Measurements from ENCODE around the gene MC3R.

The MC3R gene

DNA sequence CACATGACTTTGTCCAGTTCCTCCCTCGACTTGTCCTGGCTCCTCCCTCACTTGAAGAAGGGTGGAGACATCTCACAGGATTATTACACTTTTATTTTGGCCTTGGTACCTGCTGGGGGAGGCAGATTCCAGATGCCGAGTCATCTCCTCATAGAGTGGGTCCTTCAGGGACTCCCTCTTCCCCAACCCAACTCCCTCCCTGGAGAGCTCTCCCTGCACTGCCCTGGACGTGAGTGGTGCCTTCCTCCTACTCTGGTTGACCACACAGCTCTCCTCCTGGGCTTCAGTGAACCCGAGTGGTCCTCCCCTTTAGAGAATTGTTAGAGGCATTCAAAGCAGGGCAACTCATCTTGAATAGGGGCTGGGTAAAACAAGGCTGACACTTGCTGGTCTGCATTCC lies 40.9 kb upstream of the MC3R start:
- Histone ChIP-seq H3K27ac (no peak overlapping the region), H3K4me1 (ENCODE audit: control insufficient read depth in 1 of 2, insufficient read depth in 1 of 2, low read depth in 1 of 2, low read length in 1 of 2) (no peaks in the 10 kb centered on the region), H3K9me3 (no peaks in the 10 kb centered on the region), H3K36me3 (no peaks in the 10 kb centered on the region), H3K27me3 (no peaks in the 10 kb centered on the region), H3K4me3 (ENCODE audit: low read depth in 1 of 2, low read length in 1 of 2) (no peak overlapping the region)
- TF ChIP-seq, protein P1, sequence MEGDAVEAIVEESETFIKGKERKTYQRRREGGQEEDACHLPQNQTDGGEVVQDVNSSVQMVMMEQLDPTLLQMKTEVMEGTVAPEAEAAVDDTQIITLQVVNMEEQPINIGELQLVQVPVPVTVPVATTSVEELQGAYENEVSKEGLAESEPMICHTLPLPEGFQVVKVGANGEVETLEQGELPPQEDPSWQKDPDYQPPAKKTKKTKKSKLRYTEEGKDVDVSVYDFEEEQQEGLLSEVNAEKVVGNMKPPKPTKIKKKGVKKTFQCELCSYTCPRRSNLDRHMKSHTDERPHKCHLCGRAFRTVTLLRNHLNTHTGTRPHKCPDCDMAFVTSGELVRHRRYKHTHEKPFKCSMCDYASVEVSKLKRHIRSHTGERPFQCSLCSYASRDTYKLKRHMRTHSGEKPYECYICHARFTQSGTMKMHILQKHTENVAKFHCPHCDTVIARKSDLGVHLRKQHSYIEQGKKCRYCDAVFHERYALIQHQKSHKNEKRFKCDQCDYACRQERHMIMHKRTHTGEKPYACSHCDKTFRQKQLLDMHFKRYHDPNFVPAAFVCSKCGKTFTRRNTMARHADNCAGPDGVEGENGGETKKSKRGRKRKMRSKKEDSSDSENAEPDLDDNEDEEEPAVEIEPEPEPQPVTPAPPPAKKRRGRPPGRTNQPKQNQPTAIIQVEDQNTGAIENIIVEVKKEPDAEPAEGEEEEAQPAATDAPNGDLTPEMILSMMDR (IDR thresholded peaks at IDR 0.05) = no peak

DNA sequence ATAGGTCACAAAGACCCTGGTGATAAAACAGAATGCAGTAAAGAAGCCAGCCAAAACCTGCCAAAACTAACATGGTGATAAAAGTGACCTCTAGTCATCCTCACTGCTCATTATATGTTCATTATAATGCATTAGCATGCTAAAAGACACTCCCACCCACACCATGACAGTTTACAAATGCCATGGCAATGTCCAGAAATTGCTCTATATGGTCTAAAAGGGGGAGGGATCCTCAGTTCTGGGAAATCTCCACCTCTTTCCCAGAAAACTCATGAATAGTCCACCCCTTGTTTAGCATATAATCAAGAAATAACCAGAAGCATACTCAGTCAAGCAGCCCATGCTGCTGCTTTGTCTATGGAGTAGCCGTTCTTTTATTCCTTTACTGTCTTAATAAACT lies 40.4 kb upstream of the MC3R start:
- Histone ChIP-seq H3K27me3 (no peaks in the 10 kb centered on the region), H3K36me3 (no peaks in the 10 kb centered on the region), H3K27ac (no peak overlapping the region), H3K9me3 (no peaks in the 10 kb centered on the region), H3K4me1 (ENCODE audit: control insufficient read depth in 1 of 2, insufficient read depth in 1 of 2, low read depth in 1 of 2, low read length in 1 of 2) (no peaks in the 10 kb centered on the region), H3K4me3 (ENCODE audit: low read depth in 1 of 2, low read length in 1 of 2) (no peak overlapping the region)
- TF ChIP-seq, protein P1 (IDR thresholded peaks at IDR 0.05) = no peak

DNA sequence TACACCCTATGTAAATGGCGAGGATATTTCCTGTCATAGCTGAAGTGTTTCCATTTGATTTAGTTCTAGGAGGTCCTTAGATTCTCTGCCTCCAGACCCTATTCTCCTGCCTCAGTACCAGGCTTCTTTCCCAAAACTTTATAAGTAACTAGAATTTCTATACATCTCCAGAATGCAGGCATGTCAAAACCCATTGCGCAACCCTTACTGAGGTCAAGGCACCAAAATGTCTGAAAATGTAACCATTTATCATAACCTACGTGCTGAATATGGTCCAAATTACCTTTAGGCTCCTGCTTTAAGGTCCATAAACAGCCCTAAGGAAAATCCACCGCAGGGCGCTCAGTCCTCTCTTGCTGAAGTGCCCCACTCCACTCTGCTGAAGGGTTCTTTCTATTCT lies 37.5 kb upstream of the MC3R start:
- Histone ChIP-seq H3K27ac (no peak overlapping the region), H3K9me3 (no peaks in the 10 kb centered on the region), H3K36me3 (no peaks in the 10 kb centered on the region), H3K4me1 (ENCODE audit: control insufficient read depth in 1 of 2, insufficient read depth in 1 of 2, low read depth in 1 of 2, low read length in 1 of 2) (no peaks in the 10 kb centered on the region), H3K4me3 (ENCODE audit: low read depth in 1 of 2, low read length in 1 of 2) (no peak overlapping the region), H3K27me3 (no peaks in the 10 kb centered on the region)
- TF ChIP-seq, protein P1 (IDR thresholded peaks at IDR 0.05) = no peak

DNA sequence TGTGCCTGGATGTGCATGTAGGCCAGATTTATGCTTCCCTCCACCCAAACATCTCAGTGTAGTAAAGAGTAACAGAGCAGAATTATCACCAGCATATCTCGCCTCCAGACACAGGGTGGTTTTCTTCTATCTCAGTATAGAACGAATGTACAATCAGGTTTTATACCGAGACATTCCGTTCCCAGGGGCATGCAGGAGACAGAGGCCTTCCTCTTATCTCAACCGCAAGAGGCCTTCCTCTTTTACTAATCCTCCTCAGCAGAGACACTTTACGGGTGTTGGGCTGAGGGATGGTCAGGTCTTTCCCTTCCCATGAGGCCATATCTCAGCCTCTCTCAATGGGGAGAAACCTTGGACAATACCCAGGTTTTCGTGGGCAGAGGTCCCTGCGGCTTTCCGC lies 36.4 kb upstream of the MC3R start:
- TF ChIP-seq, protein P1 (IDR thresholded peaks at IDR 0.05) = no peak
- H3K27ac ChIP-seq = no peak overlapping the region
- H3K27me3 ChIP-seq = no peaks in the 10 kb centered on the region
- no peaks in the 10 kb centered on the region for H3K4me1 ChIP-seq (ENCODE audit: control insufficient read depth in 1 of 2, insufficient read depth in 1 of 2, low read depth in 1 of 2, low read length in 1 of 2)
- H3K4me3 ChIP-seq (ENCODE audit: low read depth in 1 of 2, low read length in 1 of 2) = no peak overlapping the region
- no peaks in the 10 kb centered on the region for H3K36me3 ChIP-seq
- no peaks in the 10 kb centered on the region for H3K9me3 ChIP-seq

DNA sequence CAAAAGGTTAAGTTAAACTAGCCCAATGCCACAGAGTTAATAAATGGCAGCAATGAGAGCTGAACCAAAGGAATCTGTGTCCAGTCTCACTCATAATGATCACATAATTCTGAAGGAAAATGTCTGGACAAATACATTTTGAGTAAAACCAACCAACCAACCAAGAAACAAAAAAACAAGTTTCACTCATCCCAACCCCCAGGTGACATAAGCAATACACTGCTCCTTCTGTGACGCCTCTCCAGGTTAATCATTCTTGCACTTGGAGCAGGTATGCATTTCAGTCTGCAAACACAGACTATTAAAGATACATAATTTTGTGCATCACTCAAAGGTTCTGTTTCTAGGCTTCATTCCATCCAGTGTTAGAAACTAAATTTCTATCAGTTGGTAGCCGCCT lies 35.2 kb upstream of the MC3R start:
- H3K4me3 ChIP-seq (ENCODE audit: low read depth in 1 of 2, low read length in 1 of 2) = no peak overlapping the region

More for the DNA sequence above, 35.2 kb upstream of the MC3R start:
- Histone ChIP-seq H3K4me1 (ENCODE audit: control insufficient read depth in 1 of 2, insufficient read depth in 1 of 2, low read depth in 1 of 2, low read length in 1 of 2) (no peaks in the 10 kb centered on the region), H3K27me3 (no peaks in the 10 kb centered on the region), H3K36me3 (no peaks in the 10 kb centered on the region), H3K27ac (no peak overlapping the region), H3K9me3 (no peaks in the 10 kb centered on the region)
- TF ChIP-seq, protein P1 (IDR thresholded peaks at IDR 0.05) = no peak
